ENCODE data around the gene EMD. TPM values are rescaled to one million over a fixed set of nuclear protein-coding genes. Genes with fewer than 3 reads are reported as not detected.
A peak's percentile ranks its signal among the peaks of the same experiment; 100 is the strongest.
"Not testable (repeated sequence)": the region's sequence is repeated elsewhere in the genome, so short reads cannot be mapped to it uniquely, and the experiment has no call there.

Gene EMD
- total RNA-seq, 2 experiments from 2014 or later: 66.1 to 68.1 TPM

DNA sequence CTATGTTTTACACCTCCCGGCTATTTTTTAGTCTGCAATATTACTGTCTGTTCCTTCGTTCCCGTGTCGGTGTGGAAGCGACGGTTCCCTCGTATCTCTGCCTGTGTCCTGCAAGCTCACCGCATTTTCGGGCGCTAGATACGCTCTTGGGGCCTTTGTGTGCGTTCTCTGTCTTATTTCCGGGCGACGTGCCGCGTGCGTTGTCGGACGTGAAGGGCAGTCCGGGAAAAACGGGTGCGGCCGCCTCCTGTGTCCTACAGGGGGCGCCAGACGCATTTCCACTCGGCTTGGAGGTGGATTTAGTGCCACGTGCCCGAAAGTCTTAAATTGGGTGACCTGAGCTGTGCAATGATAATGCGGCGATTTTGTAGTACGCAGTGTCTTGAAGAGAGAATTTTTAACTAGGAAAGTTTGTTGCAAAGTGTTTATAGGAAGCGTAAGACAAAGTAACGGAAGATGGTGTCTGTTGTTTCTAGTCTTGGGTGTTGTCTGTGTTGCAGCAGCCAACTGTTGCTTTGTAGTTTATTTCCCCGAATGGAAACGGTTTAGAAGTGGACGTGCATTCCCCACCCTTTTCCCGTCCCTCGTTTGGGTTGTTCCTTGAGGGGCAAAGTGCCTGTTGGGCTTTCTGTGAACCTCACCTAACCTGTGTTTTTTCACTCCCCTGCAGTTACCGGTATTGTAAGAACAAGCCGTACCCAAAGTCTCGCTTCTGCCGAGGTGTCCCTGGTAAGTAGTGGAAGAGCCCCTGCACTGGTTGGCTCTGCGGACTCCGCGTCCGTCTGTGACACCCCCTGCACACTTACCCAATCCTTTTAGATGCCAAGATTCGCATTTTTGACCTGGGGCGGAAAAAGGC lies 19.8 kb downstream of the EMD start:
- Mint-ChIP-seq H3K4me1 (peaks cover 5% of the 10 kb centered on the region), H3K4me3 (peak overlapping the region; percentile 97), H3K36me3 (peaks cover 13% of the 10 kb centered on the region), H3K27me3 (no peaks in the 10 kb centered on the region), H3K9me3 (no peaks in the 10 kb centered on the region), H3K27ac (peak overlapping the region; percentile 100)
- POLR2A ChIA-PET: interaction anchor here (1.0 to 5.9 kb wide), 15 partner anchors 12 to 133 kb away, joined by 3 to 72 read pairs (median 7); partner anchors contain the start of genes ATP6AP1, DNASE1L1, EMD and FAM3A
- ATAC-seq (ENCODE audit: low read depth): peak; percentile 31
- DNase-seq: peak; percentile 80

DNA sequence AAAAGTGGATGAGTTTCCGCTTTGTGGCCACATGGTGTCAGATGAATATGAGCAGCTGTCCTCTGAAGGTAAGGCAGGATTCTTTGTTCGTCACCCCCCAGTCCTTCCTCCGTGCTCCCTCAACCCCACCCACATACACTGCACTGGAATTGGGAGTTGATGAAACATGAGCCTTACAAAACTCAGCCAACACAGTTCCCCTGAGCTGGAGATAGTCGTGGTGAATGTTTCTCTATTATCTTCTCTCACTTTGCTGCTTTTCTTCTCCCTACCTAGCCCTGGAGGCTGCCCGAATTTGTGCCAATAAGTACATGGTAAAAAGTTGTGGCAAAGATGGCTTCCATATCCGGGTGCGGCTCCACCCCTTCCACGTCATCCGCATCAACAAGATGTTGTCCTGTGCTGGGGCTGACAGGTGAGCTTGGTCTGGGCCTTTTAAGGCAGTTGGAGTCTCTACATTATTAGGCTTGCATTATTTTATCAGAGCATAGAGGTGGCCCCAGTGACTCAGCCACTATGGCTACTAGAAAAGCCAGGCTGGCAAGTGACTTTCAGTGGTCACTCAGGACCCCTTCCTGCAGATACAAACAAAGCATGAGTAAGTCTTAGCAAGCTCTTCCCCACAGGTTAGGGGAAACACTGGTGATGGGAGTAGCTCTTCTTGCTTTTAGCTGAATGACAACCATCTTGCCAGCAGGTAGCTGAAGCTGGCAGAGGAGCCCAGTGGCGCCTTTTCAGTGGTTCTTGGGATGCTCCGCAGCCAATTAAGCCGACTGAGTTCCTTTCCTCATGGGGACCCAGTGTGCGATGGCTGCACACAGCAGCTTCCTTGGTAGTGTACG lies 20.7 kb downstream of the EMD start:
- H3K4me1 Mint-ChIP-seq: peaks cover 5% of the 10 kb centered on the region
- no peaks in the 10 kb centered on the region for H3K27me3 Mint-ChIP-seq
- POLR2A ChIA-PET: interaction anchor here (1.1 to 5.9 kb wide), 9 partner anchors 11 to 133 kb away, joined by 3 to 72 read pairs (median 11); partner anchors contain the start of genes ATP6AP1, DNASE1L1, PLXNA3 and SLC10A3
- H3K36me3 Mint-ChIP-seq: peaks cover 13% of the 10 kb centered on the region
- H3K9me3 Mint-ChIP-seq: no peaks in the 10 kb centered on the region
- DNase-seq: no peak
- H3K4me3 Mint-ChIP-seq: peak overlapping the region; percentile 97
- no peak for ATAC-seq (ENCODE audit: low read depth)
- H3K27ac Mint-ChIP-seq: peak overlapping the region; percentile 100

DNA sequence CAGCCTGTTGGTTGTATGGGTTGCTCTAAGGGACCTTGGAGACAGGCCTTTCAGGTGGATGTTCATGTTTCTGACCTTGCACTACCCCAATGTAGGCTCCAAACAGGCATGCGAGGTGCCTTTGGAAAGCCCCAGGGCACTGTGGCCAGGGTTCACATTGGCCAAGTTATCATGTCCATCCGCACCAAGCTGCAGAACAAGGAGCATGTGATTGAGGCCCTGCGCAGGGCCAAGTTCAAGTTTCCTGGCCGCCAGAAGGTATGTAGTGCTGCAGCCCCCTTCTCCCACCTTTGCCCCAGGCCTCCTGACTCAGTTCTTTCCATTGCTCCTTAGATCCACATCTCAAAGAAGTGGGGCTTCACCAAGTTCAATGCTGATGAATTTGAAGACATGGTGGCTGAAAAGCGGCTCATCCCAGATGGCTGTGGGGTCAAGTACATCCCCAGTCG lies 21.3 kb downstream of the EMD start:
- H3K9me3 Mint-ChIP-seq; DNase-seq; H3K4me1 Mint-ChIP-seq; ATAC-seq (ENCODE audit: low read depth); H3K27me3 Mint-ChIP-seq: not testable (repeated sequence)
- POLR2A ChIA-PET: interaction anchor here (2.7 to 5.9 kb wide), 5 partner anchors 11 to 90 kb away, joined by 11 to 72 read pairs (median 17); partner anchors contain the start of genes ATP6AP1, DNASE1L1, PLXNA3 and SLC10A3
- peak overlapping the region; percentile 97 for H3K4me3 Mint-ChIP-seq
- H3K36me3 Mint-ChIP-seq: peaks cover 13% of the 10 kb centered on the region
- peak overlapping the region; percentile 100 for H3K27ac Mint-ChIP-seq

DNA sequence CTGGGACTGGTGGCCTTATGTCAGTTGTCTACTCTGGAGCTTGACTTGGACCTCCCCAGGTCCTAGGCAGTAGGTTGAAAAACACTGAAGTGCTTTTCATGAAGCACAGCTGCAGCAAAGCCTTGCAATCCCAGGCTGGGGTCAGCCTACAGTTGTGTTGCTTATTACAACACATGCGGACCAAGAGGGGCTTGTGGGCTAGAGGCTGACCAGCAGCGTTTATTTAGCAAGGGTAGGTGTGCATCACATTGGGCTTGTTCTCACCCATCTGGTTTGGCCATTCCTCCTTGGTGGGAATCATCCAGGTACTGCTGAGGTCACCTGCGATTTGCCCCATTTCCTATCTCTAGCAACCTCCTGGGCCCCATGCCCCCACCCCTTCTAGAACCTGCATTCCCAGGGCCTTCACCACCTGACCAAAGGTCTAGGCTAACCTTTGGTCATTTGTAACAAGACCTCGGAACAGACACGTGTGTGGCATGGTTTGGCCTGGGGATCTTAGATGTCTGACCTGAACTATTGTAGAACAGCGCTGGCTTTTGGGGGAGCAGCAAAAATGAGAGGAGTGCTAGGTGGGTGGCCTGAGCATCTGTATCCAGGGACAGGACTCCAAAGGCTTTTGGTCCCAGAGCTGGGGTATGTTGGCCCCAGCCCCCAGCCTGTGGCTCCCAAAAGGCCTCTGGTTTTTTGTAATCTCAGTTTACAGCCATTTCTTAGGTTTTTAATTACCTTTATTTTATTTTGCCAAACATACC lies 22.1 kb downstream of the EMD start:
- H3K4me1 Mint-ChIP-seq: peaks cover 5% of the 10 kb centered on the region
- no peak for DNase-seq
- H3K9me3 Mint-ChIP-seq: no peaks in the 10 kb centered on the region
- H3K27me3 Mint-ChIP-seq: no peaks in the 10 kb centered on the region
- H3K4me3 Mint-ChIP-seq: peak overlapping the region; percentile 28
- peak overlapping the region; percentile 54 for H3K27ac Mint-ChIP-seq
- ATAC-seq (ENCODE audit: low read depth): no peak
- peaks cover 13% of the 10 kb centered on the region for H3K36me3 Mint-ChIP-seq
- POLR2A ChIA-PET: interaction anchor here (5.9 kb wide), 1 partner anchor 10 kb away, joined by 72 read pairs; the partner anchor contains the start of genes DNASE1L1 and TAFAZZIN

DNA sequence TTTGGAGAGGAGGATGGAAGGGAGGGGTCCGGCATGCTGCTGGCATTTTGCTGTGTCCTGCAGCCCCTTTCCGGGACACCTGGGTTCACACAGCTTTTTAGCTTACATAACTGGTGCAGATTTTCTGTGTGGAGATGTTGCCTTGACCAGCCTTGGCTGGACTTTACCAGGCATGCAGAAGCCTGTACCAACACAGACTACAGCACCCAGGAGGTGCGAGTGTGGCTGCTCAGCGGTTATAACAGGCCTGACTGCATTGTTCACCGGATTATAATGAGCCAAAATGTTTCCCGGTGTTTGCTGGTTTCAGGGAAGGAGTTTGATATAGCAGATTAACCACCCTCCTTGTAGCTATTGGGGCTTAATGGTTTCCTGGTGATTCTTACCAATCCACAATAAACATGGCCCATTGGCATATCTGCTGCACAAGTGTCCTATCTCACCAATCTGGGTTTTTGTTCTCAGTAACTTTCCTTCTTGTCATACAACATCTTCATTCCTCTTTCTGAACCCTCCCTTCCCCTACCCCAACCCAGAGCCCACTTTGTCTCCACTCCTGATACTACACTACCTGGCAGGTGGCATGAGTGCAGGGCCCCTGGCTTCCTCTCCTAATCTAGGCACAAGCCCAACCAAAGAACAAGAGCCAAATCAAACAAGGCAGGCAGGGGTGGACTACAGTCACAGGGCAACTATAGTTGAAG lies 23.0 kb downstream of the EMD start:
- H3K27ac Mint-ChIP-seq: no peak overlapping the region
- POLR2A ChIA-PET: interaction anchor here (5.9 kb wide), 1 partner anchor 9 kb away, joined by 72 read pairs; the partner anchor contains the start of genes DNASE1L1 and TAFAZZIN
- peaks cover 5% of the 10 kb centered on the region for H3K4me1 Mint-ChIP-seq
- H3K4me3 Mint-ChIP-seq: no peak overlapping the region
- peaks cover 13% of the 10 kb centered on the region for H3K36me3 Mint-ChIP-seq
- ATAC-seq (ENCODE audit: low read depth): no peak
- H3K27me3 Mint-ChIP-seq: no peaks in the 10 kb centered on the region
- no peaks in the 10 kb centered on the region for H3K9me3 Mint-ChIP-seq
- DNase-seq: no peak

DNA sequence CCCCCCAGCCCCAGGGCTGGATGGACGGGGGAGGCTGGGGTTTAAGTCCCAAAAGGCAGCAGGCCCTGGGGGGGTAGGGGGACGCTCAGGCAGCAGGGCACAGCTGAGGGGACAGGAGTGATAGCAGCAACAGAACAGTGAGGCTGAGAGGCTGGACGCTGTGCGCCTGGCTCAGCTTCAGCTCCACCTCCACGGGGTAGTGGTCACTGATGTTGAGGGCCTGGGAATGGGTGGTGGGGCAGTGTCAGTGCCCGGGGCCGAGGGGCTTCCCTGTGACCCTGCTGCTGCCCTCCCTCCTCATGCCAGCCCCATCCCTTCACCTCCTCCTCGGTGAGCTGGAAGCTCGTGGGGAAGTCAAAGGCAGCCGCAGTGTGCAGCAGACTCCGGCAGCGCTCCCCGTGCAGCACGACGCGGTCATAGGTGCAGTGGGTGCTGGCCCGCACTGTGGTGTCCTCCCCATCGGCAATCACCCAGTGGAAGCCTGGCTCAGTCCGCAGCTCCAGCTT lies 23.6 kb downstream of the EMD start:
- Mint-ChIP-seq H3K9me3 (no peaks in the 10 kb centered on the region), H3K36me3 (peaks cover 13% of the 10 kb centered on the region), H3K4me3 (no peak overlapping the region), H3K4me1 (peaks cover 5% of the 10 kb centered on the region), H3K27me3 (no peaks in the 10 kb centered on the region), H3K27ac (no peak overlapping the region)
- POLR2A ChIA-PET: interaction anchor here (1.5 to 5.9 kb wide), 2 partner anchors 8 to 39 kb away, joined by 4 to 72 read pairs; partner anchors contain the start of genes DNASE1L1 and TAFAZZIN
- DNase-seq (no peak), ATAC-seq (ENCODE audit: low read depth) (no peak)

DNA sequence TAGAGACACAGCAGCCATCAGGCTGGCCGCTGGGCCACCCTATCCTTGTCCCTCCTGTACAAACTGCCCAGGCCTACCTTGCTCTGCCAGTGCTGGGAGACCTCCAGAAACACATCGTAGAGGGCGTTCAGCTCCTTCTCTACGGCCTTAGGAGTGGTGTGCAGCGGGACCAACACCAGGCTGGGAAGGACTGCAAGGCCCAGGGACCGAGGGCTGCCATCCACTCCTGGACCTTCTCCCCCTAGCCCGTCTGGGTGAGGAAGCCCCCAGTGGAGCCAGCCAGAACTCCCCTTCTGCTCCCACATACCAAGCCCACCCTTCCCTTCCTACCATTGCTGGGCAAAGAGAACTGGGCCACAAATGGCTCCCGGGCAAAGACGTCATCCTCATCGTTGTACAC lies 24.1 kb downstream of the EMD start:
- Mint-ChIP-seq H3K9me3 (no peaks in the 10 kb centered on the region), H3K36me3 (peaks cover 13% of the 10 kb centered on the region), H3K4me3 (no peak overlapping the region), H3K4me1 (peaks cover 5% of the 10 kb centered on the region), H3K27me3 (no peaks in the 10 kb centered on the region), H3K27ac (no peak overlapping the region)
- POLR2A ChIA-PET: interaction anchor here (1.5 kb wide), 1 partner anchor 38 kb away, joined by 4 read pairs; no protein-coding TSS in a partner anchor
- ATAC-seq (ENCODE audit: low read depth): no peak
- DNase-seq: no peak

DNA sequence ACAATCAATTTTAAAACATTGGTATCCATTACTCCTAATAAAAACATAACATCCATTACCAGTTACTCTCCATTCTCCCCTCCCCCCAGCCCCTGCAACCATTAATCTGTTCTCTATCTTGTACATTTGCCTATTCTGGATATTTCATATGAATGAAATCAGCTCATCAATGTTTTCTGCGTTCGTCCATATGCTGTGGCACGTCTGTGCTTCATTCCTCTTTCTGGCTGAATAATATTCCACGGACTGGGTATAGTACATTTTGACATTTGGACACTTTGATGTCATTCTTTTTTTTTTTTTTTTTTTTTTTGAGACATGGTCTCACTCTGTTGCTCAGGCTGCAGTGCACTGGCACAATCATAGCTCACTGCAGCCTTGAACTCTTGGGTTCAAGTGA lies 24.8 kb downstream of the EMD start:
- Mint-ChIP-seq H3K4me1 (peaks cover 9% of the 10 kb centered on the region), H3K4me3 (no peak overlapping the region), H3K36me3 (peaks cover 10% of the 10 kb centered on the region), H3K9me3 (no peaks in the 10 kb centered on the region), H3K27ac (no peak overlapping the region), H3K27me3 (no peaks in the 10 kb centered on the region)
- DNase-seq: no peak
- no peak for ATAC-seq (ENCODE audit: low read depth)
- POLR2A ChIA-PET: interaction anchor here (1.5 kb wide), 1 partner anchor 37 kb away, joined by 4 read pairs; no protein-coding TSS in a partner anchor

DNA sequence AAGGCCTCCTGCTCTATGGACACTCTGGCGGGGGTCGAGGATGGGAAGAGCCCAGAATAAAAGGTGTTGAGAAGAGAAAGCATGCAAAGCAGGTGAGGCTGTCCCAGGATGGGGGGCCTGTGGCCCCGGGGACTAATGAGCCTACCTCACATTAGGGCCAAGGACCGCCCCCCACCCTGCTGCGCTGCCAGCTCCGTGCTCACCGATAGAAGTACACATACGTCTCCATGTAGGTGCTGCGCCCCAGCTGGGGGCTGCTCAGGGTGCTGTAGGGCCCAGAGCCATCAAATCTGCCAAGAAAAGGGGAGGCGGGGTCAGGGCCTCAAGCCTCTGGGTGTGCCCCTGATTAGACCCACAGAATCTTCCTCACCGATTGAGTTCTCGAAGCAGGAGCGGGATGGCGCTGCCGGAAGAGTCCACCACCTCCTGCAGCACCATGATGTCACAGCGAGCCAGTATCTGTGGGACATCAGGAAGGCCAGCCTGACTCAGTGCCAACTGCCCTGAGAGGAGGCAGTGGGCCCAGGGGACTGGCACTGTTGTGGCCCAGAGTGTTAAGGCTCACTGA lies 25.6 kb downstream of the EMD start:
- POLR2A ChIA-PET: no interaction called here
- Mint-ChIP-seq H3K9me3 (no peaks in the 10 kb centered on the region), H3K27ac (no peak overlapping the region), H3K4me1 (peaks cover 8% of the 10 kb centered on the region), H3K4me3 (no peak overlapping the region), H3K27me3 (no peaks in the 10 kb centered on the region), H3K36me3 (peaks cover 1% of the 10 kb centered on the region)
- no peak for DNase-seq
- no peak for ATAC-seq (ENCODE audit: low read depth)

DNA sequence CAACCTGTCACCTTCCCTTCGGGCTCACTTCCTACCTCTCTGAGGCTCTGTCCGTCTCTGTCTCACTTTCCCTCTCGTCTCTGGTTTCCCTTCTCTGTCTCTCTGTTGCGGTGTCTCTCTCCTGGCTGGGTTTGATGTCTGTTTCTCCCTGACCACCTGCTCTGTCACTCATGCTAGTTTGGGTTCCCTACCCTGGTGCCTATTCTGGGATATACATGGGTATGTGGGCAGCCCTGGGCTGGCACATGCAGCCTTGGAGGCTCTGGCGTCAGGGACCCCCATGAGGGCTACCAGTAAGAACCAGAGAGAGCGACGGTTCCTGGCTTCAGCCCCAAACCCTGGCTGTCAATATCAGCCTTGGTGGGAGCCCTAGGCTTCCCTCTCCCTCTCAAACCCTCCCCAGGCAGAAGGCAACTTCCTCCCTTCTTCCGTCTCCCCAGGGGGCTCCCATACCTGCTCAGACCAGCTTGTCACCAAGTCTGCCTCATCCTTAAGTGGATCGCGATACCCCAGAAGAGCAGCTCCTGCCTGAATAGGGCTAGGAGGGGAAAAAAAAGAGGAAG lies 29.6 kb downstream of the EMD start:
- Mint-ChIP-seq H3K27ac (peak overlapping the region; percentile 81), H3K9me3 (no peaks in the 10 kb centered on the region), H3K27me3 (no peaks in the 10 kb centered on the region), H3K36me3 (peaks cover 3% of the 10 kb centered on the region), H3K4me1 (peaks cover 9% of the 10 kb centered on the region), H3K4me3 (peak overlapping the region; percentile 84)
- POLR2A ChIA-PET: interaction anchor here (0.9 to 5.4 kb wide), 4 partner anchors 9 to 133 kb away, joined by 3 to 72 read pairs (median 3); partner anchors contain the start of genes RPL10 and SLC10A3
- ATAC-seq (ENCODE audit: low read depth) (peak; percentile 2), DNase-seq (no peak)

DNA sequence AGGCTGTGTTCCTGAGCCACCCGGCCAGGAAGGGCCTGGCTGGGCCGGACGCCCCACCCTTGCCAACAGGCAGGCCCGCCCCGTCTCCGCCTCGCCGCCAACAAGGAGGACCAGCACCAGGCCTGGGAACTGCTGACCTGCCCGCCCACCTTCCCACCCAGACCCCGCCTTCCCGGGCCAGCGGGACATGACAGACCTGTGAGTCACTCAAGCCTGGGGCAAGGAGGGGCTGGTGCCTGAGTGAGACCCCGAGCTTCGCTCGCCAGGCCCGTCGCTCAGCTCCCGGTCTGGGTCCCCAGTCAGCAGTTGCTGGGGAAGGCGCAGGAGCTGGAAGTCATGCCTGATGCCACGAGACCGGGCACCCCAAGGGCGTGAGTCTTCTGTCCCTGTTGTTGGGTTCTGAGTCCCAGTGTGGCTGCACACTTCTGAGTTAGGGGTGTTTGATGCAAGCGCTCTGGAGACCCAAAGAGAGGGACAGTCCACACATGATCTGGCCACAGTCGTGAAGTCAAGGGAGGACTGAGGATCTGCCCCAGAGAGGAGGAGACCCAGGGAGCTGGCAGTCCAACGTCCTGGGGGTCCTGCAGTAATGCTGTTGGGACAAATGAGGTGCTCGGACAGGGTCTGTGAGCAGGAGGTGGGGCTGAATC lies 30.3 kb downstream of the EMD start, which contains the start of gene DNASE1L1:
Gene DNASE1L1, minus strand, starts transcription at position 33 of the 650 bp plus-strand sequence. CDS start 3,686 bp downstream, outside the sequence.
- POLR2A ChIA-PET: interaction anchor here (0.9 to 5.4 kb wide), 4 partner anchors 10 to 133 kb away, joined by 3 to 72 read pairs (median 3); partner anchors contain the start of genes RPL10 and SLC10A3
- peaks cover 9% of the 10 kb centered on the region for H3K4me1 Mint-ChIP-seq
- ATAC-seq (ENCODE audit: low read depth): peak; percentile 17
- H3K9me3 Mint-ChIP-seq: no peaks in the 10 kb centered on the region
- H3K4me3 Mint-ChIP-seq: peak within 1 kb of the TSS; percentile 84
- H3K27me3 Mint-ChIP-seq: no peaks in the 10 kb centered on the region
- peak; percentile 53 for DNase-seq
- H3K36me3 Mint-ChIP-seq: peaks cover 3% of the 10 kb centered on the region
- H3K27ac Mint-ChIP-seq: peak within 1 kb of the TSS; percentile 81

All from activated naive CD8-positive, alpha-beta T cell treated with anti-CD3 and anti-CD28 coated beads, Interleukin-2, amount 10 ng/mL, durations not matched to agents 7 days and 5 days (primary cell).